ENCODE measurements around the gene PCBP3.

Gene PCBP3

DNA sequence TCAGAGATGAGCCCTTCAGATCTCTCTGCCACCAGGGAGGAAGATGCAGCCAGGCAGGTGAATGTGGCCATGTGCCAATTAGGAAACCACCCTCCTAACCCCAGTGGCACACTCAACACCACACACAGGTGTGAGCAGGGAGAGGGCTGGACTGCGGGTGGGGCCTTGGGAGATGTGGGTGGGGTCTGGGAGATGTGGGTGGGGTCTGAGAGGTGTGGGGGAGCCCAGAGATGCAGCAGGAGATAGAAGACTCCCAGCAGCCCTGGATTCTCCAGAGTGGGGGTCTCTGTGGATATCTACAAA is 294.9 kb downstream of the PCBP3 start:
- no peak for DNase-seq
- Histone ChIP-seq H3F3A (ENCODE audit: insufficient read depth, low read length) (no peaks in the 10 kb centered on the region), H3K4me3 (ENCODE audit: low read length) (no peak overlapping the region), H4K20me1 (ENCODE audit: insufficient read depth, low read length) (no peaks in the 10 kb centered on the region), H3K9me2 (replicated peaks; ENCODE audit: insufficient read depth, low read length) (no peaks in the 10 kb centered on the region), H3K4me2 (ENCODE audit: low read depth, low read length) (no peak overlapping the region), H3K79me2 (ENCODE audit: low read length) (no peaks in the 10 kb centered on the region), H3K9ac (ENCODE audit: low read length) (no peak overlapping the region), H3K36me3 (replicated peaks; ENCODE audit: insufficient read depth, low read length) (no peaks in the 10 kb centered on the region), H3K27ac (ENCODE audit: low read length) (no peak overlapping the region), H3K27me3 (replicated peaks; ENCODE audit: insufficient read depth, low read length) (peaks cover 97% of the 10 kb centered on the region), H3K4me1 (ENCODE audit: low read length) (no peaks in the 10 kb centered on the region), H2AFZ (ENCODE audit: low read length) (no peak overlapping the region), H3K9me3 (replicated peaks; ENCODE audit: insufficient read depth, low read length) (no peaks in the 10 kb centered on the region)
- TF ChIP-seq CTCF (IDR thresholded peaks at IDR 0.05; ENCODE audit: low read length) (no peak), EZH2 (optimal IDR thresholded peaks at IDR 0.05; ENCODE audit: low read depth, low read length) (no peak), EZH2phosphoT487 (IDR thresholded peaks at IDR 0.05; ENCODE audit: low read length) (no peak)

DNA sequence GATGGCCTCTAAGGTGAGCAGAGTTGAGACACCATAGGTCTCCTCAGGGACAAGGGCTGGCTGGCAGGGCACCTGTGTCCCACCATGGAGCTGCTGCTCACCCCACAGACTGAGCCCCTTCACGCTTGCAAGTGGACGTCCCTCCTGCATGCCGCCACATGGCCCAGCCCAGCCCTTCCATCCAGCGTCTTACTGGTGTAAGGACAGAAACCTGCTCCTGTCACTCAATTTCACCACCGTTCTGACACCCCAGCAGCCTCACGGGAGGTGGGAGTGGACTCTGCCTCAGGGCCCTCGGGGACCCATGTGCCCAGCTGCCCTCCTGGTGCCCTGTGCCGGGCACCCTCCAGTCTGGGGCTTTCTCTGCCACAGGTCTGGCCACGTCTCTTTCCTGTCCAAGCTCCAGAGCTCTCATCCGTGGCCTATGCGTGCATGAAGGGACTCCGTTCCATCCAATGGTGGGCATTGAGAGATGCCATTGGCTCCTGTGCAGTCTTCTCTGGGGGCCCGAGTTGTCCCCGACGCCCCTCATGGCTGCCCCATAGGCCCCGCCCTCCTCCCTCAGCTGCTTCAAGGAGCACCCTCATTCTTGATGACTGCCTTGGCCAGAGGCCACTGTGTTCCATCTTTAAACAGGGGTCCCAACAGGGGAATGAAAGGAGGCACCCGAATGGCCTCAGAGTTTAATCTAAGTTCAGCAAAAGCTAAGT is 295.4 kb downstream of the PCBP3 start:
- DNase-seq: no peak
- Histone ChIP-seq H3K27me3 (replicated peaks; ENCODE audit: insufficient read depth, low read length) (peaks cover 93% of the 10 kb centered on the region), H3K9me3 (replicated peaks; ENCODE audit: insufficient read depth, low read length) (no peaks in the 10 kb centered on the region), H2AFZ (ENCODE audit: low read length) (no peak overlapping the region), H4K20me1 (ENCODE audit: insufficient read depth, low read length) (no peaks in the 10 kb centered on the region), H3K9ac (ENCODE audit: low read length) (no peak overlapping the region), H3F3A (ENCODE audit: insufficient read depth, low read length) (no peaks in the 10 kb centered on the region), H3K4me2 (ENCODE audit: low read depth, low read length) (no peak overlapping the region), H3K9me2 (replicated peaks; ENCODE audit: insufficient read depth, low read length) (no peaks in the 10 kb centered on the region), H3K36me3 (replicated peaks; ENCODE audit: insufficient read depth, low read length) (no peaks in the 10 kb centered on the region), H3K4me3 (ENCODE audit: low read length) (no peak overlapping the region), H3K79me2 (ENCODE audit: low read length) (no peaks in the 10 kb centered on the region), H3K4me1 (ENCODE audit: low read length) (no peaks in the 10 kb centered on the region), H3K27ac (ENCODE audit: low read length) (no peak overlapping the region)
- TF ChIP-seq CTCF (IDR thresholded peaks at IDR 0.05; ENCODE audit: low read length): no peak
- no peak for TF ChIP-seq EZH2 (optimal IDR thresholded peaks at IDR 0.05; ENCODE audit: low read depth, low read length)

- no peaks in the 10 kb centered on the region for H3F3A ChIP-seq (ENCODE audit: insufficient read depth, low read length)
- H4K20me1 ChIP-seq (ENCODE audit: insufficient read depth, low read length): no peaks in the 10 kb centered on the region
- no peaks in the 10 kb centered on the region for H3K9me2 ChIP-seq (replicated peaks; ENCODE audit: insufficient read depth, low read length)
- no peak overlapping the region for H3K9ac ChIP-seq (ENCODE audit: low read length)
- no peak overlapping the region for H3K4me2 ChIP-seq (ENCODE audit: low read depth, low read length)
- no peak overlapping the region for H2AFZ ChIP-seq (ENCODE audit: low read length)
- H3K9me3 ChIP-seq (replicated peaks; ENCODE audit: insufficient read depth, low read length): no peaks in the 10 kb centered on the region
- H3K4me1 ChIP-seq (ENCODE audit: low read length): no peaks in the 10 kb centered on the region
- no peaks in the 10 kb centered on the region for H3K79me2 ChIP-seq (ENCODE audit: low read length)
- H3K27me3 ChIP-seq (replicated peaks; ENCODE audit: insufficient read depth, low read length): peaks cover 91% of the 10 kb centered on the region
- H3K36me3 ChIP-seq (replicated peaks; ENCODE audit: insufficient read depth, low read length): no peaks in the 10 kb centered on the region
- no peak for DNase-seq
- H3K4me3 ChIP-seq (ENCODE audit: low read length): no peak overlapping the region
- TF ChIP-seq EZH2phosphoT487 (IDR thresholded peaks at IDR 0.05; ENCODE audit: low read length) (no peak), CTCF (IDR thresholded peaks at IDR 0.05; ENCODE audit: low read length) (no peak), EZH2 (optimal IDR thresholded peaks at IDR 0.05; ENCODE audit: low read depth, low read length) (no peak)
- no peak overlapping the region for H3K27ac ChIP-seq (ENCODE audit: low read length)
Observed at GRCh38 chr21:45939521-45940045, 296.1 kb downstream of the PCBP3 start.

Data from MM.1S (cell line).